Suppressor macrophage treated with lipopolysaccharide for 1 hour (primary cell): ENCODE data around the gene SIRPD.
"Not testable (repeated sequence)": the region's sequence is repeated elsewhere in the genome, so short reads cannot be mapped to it uniquely, and the experiment has no call there.

Experiments used
- DNase-seq, 3 donors: peaks; one replicate each; pipeline ENCODE4 v3.0.0-alpha.2; 2020 to 2022

Gene SIRPD

DNA sequence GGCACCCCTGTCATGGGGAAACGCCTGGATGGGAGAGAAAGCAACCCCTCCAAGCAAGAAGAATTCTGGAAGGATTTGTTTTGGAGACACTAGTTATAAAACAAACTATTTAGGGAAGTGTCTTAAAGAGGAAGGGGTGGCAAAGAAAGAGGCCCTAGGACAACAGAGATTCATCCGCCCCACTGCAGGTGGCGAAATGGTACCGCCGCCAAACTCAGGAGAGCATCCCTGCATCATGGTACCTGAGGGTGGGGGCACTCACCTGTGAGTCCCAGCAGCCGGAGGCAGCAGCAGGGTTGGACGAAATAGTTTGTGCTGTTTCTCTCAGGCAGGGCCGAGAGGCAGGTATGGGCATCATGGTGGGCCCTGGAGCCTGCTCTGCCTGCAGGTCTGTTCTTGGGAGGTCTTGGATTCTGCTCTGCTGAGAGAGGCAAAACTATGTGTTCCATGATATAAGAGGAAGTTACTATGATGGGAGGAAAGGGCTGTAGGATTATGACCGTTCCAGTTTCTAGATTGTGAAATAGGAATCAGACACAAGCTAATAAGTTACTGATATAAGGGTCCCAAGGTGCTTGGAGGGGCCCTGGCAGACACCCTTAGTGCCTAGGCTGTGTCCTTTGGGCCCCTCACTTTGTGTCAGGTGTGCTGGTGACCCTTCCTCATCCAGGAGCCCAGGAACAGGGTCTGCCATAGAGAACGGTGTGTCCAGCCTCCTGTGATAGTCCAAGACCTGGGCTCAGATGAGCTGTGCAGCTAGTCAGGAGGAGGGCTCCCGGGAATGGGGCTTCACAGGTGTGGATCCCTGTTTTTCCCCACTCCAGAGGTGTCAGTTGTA lies 20.4 kb downstream of the SIRPD start:
- DNase-seq = peak; percentile 46 to 75 (median 74)

DNA sequence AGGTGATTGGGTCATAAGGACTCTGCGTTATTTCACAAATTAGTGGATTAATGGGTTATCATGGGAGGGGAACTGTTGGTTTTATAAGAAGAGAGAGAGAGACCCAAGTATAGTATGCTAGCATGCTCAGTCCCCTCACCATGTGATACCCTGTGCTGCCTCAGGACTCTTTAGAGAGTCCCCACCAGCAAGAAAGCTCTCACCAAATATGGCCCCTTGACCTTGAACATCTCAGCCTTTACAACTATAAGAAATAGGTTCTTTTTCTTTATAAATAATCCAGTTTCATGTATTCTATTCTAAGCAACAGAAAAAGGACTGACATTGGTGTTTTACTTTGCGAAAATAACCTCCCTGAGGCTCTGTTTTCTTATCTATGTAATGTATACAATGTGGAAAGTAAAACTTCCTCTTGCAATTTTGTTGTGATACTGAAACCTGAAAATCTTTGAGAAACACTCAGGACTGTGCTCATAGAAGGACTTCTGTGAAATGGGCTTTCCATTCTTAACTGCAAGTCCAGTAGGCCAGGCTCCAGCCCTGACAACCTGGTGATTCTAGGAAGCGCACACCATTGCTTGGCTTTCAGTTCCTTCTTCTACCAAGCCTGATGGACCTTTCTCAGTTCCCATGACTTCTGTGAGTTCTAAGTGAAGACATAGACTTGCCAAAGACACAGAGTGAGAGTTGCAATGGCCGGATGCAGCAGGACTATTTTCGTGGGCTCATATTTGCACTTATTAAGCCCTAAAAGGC lies 21.9 kb downstream of the SIRPD start:
- DNase-seq = peak; percentile 78 to 88 (median 78)

DNA sequence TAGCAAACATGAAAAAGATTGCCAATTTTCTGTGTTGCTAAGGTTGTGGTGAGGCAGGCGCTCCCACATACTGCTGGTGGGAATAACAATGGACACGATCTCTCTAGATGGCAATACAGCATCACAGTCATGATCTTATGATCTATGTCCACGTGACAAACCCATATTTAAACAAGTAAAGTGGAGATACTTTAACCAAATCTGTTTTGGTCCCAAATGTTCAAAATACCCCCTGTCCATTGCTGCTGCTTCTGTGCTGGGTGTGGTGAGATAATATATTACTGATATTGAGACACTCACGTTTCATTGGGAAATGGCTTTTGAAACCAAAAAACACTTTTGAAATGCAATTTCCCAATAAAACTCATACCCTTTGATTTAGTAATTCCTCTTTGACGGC lies 23.0 kb downstream of the SIRPD start:
- peak; percentile 59 to 68 (median 61) for DNase-seq

DNA sequence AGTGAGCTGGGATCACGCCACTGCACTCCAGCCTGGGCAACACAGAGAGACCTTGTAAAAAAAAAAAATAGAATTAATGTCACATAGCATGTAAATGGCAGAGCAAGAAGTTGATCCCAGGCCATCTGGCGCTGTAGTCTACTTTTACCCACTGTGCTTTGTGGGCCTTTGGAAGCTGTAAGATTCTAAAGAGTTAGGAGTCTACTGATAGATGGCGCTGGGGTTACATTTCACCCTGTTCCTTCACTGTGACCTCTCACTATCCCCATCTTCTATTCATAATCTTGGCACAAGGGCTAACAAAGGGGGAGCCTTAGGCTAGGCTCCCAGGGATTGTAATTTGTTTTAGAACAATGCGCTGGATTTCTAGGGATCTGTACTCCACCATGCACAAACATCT lies 24.4 kb downstream of the SIRPD start:
- peak in 2 of 3 donors; percentile 25 to 32 for DNase-seq

DNA sequence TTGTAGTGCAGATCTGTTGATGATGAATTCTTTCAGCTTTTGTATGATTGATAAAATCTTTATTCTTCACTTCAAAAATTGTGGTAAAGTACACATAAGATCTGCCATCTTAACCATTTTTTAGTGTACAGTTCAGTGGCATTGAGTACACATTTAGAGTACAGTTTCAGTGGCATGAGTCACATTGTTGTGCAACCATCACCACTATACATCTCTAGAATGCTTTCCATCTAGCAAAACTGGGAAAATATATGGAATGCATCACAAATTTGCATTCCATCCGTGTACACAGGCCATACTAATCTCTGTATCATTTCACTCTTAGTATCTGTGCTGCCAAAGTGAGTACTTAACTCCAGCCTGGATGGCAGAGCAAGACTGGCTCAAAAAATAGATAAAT lies 28.7 kb downstream of the SIRPD start:
- DNase-seq = peak; percentile 32 to 66 (median 61)

DNA sequence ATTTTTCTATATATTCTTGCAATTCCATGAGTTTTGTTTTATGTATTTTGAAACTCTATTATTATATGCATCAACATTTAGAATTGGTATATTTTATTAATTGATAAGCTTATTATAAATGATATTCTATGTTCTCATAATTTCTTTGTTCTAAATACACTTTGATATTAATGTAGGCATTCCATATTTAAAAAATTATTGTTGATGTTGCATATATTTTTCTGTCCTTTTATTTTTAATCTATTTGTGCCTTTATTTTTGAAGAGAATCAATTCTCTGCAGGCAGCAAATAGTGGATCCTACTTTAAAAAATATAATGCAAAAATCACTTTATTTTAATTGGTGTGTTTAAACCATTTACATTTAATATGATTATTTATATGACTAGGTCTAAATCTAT lies 29.6 kb downstream of the SIRPD start:
- DNase-seq = no peak

DNA sequence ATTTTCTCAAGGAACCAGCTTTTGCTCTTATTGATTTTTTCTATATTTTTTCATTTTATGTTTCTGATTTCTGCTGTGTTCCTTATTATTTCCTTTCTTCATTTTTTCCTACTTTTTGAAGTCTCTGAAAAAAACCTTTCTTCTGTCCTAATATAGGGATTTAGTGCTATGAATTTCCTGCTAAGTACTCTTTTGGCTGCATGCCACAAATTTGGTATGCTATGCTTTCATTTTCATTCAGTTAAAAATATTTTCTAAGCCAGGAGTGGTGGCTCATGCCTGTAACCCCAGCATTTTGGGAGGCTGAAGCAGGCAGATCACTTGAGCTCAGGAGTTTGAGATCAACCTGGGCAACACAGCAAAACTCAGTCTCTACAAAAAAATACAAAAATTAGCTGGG lies 30.6 kb downstream of the SIRPD start:
- peak; percentile 32 to 46 (median 40) for DNase-seq

DNA sequence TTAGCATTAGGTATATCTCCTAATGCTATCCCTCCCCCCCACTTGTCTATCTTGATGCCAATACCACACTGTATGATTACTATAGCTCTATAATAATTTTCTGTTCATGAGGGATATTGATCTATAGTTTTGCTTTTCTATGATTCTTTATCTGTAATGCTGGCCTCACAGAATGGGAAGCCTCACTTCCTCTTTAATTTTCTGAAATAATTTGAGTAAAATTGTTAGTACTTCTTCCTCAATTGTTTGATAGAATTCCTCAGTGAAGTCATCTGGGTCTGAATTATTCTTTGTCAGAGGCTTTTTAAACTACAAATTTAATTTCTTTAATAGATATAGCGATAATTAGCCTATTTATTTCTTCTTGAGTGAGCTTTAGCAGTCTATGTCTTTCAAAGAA lies 31.2 kb downstream of the SIRPD start:
- peak; percentile 15 to 60 (median 39) for DNase-seq

DNA sequence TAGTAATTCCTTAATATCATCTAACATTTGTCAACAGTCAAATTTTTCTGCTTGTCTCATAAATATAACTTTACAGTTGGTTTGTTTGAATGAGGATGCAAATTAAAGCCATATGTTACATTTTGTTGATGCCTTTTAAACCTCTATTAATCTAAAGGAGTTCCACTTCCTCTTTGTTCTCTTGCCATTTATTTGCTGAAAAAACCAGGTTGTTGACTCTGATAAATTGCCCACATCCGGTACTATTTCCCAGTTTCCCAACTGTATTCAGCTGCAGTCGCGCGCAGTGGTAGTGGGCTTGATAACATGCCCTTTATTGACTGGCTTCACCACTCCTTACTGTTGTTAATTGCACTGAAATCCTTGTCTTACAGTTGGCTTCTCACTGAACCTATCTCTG lies 33.5 kb downstream of the SIRPD start:
- peak; percentile 20 to 38 (median 35) for DNase-seq

DNA sequence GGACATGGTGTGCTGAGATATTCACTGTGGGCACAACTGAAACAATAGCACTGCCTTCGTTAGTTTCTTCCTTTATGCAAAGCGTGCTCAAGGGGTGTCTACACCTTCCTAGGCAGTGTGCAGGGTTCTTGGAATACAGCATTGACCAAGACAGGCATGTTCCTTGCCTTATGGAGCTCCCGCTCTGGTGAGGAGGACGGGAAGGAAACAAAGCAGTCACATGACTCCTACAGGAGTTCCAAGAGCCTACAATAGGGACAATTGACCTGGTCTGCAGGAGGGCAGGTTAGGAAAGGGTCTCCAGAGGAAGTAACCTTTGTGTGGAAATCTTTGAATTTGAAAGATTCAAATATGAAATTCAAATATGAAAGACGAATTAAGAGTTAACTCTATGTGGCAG lies 40.5 kb downstream of the SIRPD start:
- DNase-seq = no peak

DNA sequence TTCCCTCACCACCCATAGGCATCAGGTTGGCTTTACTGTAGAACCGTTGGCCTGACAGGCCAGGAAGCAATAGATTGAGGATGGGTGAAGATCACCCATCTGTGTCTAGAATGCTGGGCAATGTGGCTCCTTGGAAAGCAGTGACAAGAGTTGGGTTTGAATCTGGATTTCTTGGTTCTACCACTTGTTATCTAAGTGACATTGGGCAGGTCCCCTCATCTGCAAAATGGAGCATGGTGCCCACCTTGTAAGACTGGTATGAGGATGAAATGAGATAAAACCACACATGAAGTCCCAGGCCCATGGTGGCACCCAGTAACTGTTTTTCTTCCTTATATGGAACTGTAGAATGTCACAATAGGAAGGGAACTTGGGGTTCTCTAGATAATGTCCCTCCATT lies 43.7 kb downstream of the SIRPD start:
- DNase-seq = no peak

DNA sequence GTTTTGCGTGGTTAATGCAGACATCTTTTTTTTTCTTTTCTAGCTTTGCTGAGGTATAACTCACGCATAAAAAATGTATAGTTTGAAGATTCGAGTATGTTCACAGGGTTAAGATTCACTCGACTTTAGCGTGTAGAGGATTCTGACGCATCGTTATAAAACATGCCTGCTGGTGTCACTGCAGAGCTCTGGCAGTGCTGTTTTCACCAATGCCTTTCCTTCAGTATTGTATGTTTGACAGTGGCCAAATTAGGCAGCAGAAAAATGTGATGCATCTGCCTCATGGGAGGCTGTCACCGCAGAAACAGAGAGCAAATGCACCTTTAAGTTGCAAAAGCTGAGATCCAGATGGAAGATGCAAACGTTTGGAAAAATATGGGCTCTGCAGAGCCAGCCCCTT lies 48.3 kb downstream of the SIRPD start:
- peak; percentile 62 to 67 (median 63) for DNase-seq

DNA sequence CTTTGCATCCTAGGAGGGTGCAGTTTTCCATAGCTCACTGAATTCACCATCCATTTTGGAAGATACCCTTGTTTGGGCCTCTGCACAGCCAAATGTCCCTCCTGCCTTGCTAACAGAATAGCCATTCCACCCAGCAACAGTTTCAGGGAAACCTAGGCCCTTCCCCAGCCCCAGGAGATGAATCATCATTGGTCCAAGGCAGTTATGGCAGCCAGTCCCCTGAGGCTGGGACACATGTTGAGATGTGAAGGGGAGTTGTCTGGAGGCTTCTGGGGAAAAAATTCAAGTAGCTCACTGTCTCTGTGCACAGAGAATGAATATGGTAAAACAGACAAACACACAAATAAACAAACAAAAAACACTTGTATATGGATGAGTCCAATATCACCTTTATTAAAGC lies 48.9 kb downstream of the SIRPD start:
- DNase-seq = no peak

DNA sequence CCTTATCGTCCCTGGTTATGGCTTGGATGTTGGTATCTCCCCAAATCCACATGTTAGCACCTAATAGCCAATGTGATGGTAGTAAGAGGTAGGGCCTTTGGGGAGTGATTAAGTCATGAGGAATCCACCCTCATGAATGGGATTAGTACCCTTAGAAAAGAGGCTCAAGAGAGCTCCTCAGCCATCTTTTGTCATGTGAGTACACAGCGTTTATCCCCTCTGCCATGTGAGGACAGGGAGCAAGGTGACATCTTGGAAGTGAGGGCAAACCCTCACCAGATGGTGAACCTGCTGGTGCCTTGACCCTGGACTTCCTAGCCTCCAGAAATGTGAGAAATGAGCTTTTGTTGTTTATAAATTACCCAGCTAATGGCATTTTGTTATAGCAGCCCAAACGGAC lies 50.2 kb downstream of the SIRPD start:
- DNase-seq = no peak

DNA sequence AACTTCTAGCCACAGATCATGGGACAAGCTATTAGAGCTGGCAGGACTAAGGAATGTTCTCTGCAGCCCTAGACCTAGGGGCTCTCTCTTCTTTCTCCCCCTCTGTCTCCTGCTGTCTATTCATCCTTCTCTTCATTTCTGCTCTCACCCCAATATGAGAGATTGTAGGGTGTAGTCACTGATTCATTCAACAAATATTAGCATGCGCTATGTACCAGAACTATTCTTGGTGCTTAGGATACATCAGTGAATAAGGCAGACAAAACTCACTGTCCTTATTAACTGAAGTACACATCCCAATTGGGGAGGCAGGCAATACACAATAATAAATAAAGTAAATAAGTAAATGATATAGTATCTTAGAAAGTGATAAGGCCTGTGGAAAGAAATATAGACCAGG lies 51.6 kb downstream of the SIRPD start:
- DNase-seq = no peak

DNA sequence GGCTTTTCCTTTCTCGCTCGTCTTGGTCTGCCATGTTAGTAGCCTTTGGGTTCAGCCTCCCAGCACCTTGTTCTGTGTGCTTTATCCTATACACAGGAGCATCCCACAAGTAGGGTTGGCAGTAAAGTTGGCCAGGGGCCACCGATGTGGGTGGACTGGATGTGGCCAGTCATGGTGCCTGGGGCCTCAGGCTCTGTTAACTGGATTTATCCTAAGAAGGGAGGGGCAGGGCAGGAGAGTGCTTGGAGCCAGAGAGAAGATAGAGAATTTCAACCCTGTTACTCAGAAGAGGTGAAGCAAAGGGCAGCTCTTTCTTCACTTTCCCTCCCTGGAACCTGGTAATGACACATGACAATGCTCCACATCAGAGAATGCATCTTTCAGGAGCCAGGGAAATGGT lies 52.1 kb downstream of the SIRPD start:
- no peak for DNase-seq

DNA sequence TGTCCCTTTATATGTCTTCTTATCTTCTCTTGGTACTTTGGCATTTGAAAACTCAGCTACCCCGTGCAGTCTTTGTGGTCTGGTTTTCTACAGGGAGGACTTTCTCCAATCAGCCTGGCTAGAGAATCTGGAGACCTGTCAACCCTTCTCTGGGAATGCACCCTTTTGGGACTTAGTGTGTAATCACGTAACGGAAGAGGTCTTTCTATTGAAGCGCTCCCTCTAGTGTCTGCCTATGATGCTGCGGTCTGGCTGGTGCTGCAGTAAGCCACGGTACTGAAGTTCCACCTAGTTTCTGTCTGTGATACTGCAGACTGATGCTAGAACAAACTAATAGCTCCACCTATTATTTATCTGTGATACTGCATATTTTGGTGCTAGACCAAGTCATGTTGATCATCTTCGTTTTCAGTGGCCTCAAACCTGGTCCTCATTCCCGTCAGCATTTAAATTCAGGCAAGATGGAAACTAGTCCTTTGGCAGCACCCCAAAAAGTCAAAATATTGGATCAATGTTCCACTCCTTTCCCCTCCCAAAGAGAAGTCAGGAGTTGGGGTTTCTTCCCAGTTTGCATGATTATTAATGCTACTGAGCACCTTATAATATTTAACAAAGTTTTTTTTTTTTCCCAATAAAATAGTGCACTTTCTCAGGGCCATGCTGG lies 53.8 kb downstream of the SIRPD start:
- peak; percentile 93 to 97 (median 96) for DNase-seq

DNA sequence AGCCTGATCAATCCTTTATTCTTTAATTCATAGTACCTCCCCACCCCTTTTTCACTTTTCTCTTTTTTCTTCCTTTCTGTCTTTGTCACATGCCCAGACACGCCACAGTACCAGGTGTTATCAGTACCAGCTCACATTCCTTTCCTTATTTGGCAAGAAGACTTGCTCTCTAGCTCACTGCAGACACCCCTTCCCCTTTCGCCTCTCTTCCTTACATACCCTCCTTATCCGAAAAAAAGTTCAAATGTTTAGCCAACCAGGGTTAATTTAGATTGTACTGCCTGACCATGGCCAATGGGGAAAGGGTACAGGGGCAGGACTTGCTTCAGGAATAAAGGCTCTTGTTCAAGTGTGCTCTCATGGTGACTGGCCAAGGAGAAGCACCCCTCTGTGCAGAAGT lies 57.0 kb downstream of the SIRPD start:
- DNase-seq = no peak

DNA sequence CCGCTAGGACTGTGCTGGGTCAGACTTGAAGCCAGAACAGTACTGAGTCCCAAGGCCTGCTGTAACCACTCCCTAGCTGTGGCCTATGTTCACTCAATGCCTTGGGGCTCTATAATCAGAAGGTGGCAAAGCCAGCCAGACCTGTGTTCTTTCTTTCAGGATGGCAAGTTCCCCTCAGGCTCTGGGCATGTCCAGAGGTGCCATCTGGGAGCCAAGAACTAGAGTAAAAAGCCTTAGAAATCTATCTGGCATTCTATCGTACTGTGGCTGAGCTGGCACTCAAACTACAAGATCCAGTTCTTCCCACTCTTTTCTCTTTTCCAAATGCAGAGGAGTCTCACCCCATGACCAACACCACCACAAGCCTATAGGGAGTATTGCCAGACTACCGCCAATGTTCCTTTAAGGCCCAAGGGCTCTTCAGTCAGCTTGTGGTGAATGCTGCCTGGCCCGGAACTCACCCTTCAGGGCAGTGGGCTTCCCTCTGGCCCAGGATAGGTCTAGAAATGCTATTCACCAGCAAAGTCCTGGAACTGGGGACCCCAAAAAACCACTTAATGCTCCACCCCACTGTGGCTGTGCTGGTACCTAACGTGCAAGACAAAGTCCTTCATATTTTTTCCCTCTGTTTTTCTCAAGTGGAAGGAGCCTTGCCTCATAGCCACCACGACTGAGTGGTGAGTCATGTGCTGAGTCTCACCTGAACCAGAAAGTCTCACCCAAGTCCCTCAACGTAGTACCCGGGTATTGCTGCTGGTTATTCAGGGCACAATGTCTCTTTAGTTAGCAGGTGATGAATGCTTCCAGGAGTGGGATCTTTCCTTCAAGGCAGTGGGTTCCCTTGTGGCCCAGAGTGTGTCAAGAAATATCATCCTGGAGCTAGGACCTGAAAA lies 57.7 kb downstream of the SIRPD start:
- no peak for DNase-seq

DNA sequence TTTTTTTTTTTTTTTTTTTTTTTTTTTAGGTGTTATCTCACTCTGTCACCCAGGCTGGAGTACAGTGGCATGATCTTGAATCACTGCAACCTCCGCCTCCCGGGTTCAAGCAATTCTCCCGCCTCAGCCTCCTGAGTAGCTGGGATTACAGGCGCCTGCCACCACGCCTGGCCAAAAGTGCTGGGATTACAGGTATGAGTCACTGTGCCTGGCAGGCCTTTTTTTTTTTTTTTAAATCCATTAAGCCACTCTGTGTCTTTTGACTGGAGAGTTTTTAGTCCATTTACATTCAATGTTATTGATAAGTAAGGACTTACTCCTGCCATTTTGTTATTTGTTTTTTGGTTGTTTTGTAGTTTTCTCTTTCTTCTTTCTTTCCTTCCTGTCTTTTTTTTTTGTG lies 60.1 kb downstream of the SIRPD start:
- not testable (repeated sequence) for DNase-seq

DNA sequence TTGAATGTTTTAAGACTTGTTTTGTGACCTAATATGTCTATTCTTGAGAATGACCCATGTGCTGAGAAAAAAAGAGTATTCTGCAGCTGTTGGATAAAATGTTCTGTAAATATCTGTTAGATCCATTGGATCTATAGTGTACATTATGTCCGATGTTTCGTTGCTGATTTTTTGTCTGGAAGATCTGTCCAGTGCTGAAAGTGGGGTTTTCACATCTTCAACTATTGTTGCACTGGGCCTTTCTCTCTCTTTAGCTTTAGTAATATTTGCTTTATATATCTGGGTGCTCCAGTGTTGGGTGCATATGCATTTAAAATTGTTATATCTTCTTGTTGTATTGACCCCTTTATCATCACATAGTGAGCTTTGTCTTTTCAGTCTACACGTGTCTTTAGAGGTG lies 60.6 kb downstream of the SIRPD start:
- DNase-seq = no peak

DNA sequence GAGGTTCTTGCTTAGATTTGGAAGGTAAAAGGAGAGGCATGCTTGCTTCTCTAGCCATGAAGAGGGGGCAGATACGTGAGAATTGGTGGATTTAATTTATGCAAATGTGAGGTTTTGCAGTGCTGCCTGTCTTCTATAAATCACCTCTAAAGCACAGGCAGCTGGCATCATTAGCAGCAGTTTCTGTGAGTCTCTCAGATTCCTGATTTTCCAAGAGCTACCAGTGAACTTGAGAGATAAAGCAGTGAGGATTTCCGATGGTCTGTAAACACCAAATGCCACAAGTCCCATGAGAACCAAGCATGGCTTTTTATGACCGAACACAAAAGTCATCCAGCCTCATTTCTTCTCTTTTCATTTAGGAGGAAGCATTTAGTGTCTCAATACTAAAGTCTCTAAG lies 63.1 kb downstream of the SIRPD start:
- peak in 1 of 3 donors; percentile 19 for DNase-seq

DNA sequence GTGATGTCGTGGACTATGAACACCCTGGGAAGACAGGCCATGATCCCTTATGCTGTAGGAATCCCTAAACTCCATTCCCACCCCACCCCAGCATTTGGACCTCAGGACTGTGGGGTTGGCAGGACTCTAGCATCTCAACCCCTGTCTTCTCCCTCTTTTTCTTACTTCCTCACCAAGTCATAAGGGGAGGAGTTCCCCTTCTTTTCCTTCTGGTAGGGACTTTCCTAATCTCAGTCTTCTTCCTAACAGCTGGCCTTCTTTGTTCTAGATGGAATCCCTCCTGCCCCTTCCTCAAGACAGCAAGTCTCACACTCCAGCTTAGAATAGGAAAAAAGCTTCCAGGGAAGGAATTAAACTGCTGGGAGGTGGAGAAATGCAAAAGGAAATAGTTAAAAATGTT lies 64.0 kb downstream of the SIRPD start:
- peak; percentile 48 to 67 (median 66) for DNase-seq
